Measurements from ENCODE around the gene RUVBL1. TPM values are rescaled to one million over a fixed set of nuclear protein-coding genes. Genes with fewer than 3 reads are reported as not detected.

Gene RUVBL1
- total RNA-seq, 6 donors from 2014 or later: 16.0 to 26.9 (median 21.8) TPM

- no peak overlapping the region for H3K4me3 ChIP-seq
- no peak for DNase-seq
- TF ChIP-seq POLR2AphosphoS5 (IDR thresholded peaks at IDR 0.05) (no peak), EP300 (IDR thresholded peaks at IDR 0.05) (no peak), POLR2A (IDR thresholded peaks at IDR 0.05) (no peak)
- TF ChIP-seq, protein P1, sequence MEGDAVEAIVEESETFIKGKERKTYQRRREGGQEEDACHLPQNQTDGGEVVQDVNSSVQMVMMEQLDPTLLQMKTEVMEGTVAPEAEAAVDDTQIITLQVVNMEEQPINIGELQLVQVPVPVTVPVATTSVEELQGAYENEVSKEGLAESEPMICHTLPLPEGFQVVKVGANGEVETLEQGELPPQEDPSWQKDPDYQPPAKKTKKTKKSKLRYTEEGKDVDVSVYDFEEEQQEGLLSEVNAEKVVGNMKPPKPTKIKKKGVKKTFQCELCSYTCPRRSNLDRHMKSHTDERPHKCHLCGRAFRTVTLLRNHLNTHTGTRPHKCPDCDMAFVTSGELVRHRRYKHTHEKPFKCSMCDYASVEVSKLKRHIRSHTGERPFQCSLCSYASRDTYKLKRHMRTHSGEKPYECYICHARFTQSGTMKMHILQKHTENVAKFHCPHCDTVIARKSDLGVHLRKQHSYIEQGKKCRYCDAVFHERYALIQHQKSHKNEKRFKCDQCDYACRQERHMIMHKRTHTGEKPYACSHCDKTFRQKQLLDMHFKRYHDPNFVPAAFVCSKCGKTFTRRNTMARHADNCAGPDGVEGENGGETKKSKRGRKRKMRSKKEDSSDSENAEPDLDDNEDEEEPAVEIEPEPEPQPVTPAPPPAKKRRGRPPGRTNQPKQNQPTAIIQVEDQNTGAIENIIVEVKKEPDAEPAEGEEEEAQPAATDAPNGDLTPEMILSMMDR (IDR thresholded peaks at IDR 0.05): no peak
Observed at GRCh38 chr3:128149650-128150049, 26.0 kb upstream of the RUVBL1 start.

DNA sequence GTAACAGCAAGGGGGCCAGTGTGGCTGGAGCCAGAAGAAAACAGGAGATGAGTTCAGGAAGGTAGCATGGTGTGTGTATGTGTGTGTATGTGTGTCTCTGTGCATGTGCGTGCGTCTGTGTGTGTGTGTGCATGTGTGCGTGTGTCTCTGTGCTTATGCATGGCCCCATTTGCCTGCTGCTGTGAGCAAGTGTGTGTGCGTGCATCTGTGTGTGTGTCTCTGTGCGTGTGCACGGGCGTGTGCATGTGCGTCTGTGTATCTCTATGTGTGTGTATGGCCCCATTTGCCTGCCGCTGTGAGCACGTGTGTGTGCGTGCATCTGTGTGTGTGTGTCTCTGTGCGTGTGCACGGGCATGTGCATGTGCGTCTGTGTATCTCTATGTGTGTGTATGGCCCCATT lies 22.6 kb upstream of the RUVBL1 start:
- Histone ChIP-seq H3K27ac (no peak overlapping the region), H3K9me3 (no peaks in the 10 kb centered on the region), H3K27me3 (no peaks in the 10 kb centered on the region), H3K36me3 (no peaks in the 10 kb centered on the region), H3K4me3 (no peak overlapping the region), H3K4me1 (no peaks in the 10 kb centered on the region)
- TF ChIP-seq POLR2AphosphoS5 (IDR thresholded peaks at IDR 0.05) (no peak), POLR2A (IDR thresholded peaks at IDR 0.05) (no peak), EP300 (IDR thresholded peaks at IDR 0.05) (no peak)
- TF ChIP-seq, protein P1 (IDR thresholded peaks at IDR 0.05): no peak
- WGBS, 2 donors: 94 to 96% methylated on average over 13 to 14 of the region's 14 CpGs
- ATAC-seq (ENCODE audit: low FRiP score in 2 of 2) (peak in 1 of 2 donors; percentile 27), DNase-seq (no peak)

More at GRCh38 chr3:128149650-128150049, 26.0 kb upstream of the RUVBL1 start:
- ATAC-seq (ENCODE audit: low FRiP score in 2 of 2): no peak
- no peaks in the 10 kb centered on the region for H3K27me3 ChIP-seq
- peaks cover 7 to 9% (median 7%) of the 10 kb centered on the region in 4 donors for H3K4me1 ChIP-seq
- H3K36me3 ChIP-seq: no peaks in the 10 kb centered on the region
- 75 to 77% methylated on average over 5 of the region's 5 CpGs for WGBS, 2 donors
- H3K9me3 ChIP-seq: no peaks in the 10 kb centered on the region
- H3K27ac ChIP-seq: no peak overlapping the region

GRCh38 chr3:128145279-128145678 lies 21.7 kb upstream of the RUVBL1 start:
- Histone ChIP-seq H3K36me3 (no peaks in the 10 kb centered on the region), H3K27ac (no peak overlapping the region), H3K4me3 (no peak overlapping the region), H3K4me1 (no peaks in the 10 kb centered on the region), H3K27me3 (no peaks in the 10 kb centered on the region), H3K9me3 (no peaks in the 10 kb centered on the region)
- 65 to 66% methylated on average over 6 of the region's 6 CpGs for WGBS, 2 donors
- DNase-seq (peak; percentile 47 to 48), ATAC-seq (ENCODE audit: low FRiP score in 2 of 2) (peak; percentile 66 to 83)
- no peak for TF ChIP-seq POLR2A (IDR thresholded peaks at IDR 0.05)
- TF ChIP-seq, protein P1 (IDR thresholded peaks at IDR 0.05): no peak
- TF ChIP-seq POLR2AphosphoS5 (IDR thresholded peaks at IDR 0.05): no peak
- no peak for TF ChIP-seq EP300 (IDR thresholded peaks at IDR 0.05)

DNA sequence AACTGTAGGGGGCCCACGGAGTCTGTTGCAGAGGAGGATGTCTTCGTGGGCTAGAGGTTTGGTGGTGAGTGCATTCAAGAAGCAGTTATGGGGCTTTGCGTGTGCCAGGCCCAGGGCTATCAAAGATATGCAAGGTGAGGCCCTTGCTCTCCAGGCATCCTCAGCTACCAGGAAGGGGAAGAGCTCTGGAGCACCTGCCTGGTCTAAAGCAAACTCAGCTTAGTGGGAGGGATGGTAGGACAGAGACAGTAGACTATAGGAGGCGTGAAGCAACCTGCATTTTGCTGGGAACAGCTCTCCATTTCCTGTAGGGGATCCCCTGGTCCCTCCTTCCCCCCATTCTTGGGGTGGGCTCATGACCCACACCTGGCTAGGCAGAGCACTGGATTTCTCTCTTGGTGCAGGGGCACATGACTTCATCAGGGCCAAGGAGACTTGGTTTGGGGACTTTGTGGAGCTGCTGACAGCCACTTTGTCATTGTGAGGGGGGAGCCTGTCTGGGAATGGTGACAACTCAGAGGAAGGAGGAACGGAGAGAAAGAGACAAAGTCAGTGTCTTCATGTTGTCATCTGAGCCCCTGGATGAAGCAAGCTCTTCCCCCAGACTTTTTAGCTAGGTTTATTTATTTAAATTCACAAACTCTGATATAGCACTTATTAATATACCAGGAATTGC lies 21.0 kb upstream of the RUVBL1 start:
- Histone ChIP-seq H3K4me3 (no peak overlapping the region), H3K27ac (no peak overlapping the region), H3K36me3 (no peaks in the 10 kb centered on the region), H3K27me3 (no peaks in the 10 kb centered on the region), H3K9me3 (no peaks in the 10 kb centered on the region), H3K4me1 (no peaks in the 10 kb centered on the region)
- ATAC-seq (ENCODE audit: low FRiP score in 2 of 2) (no peak), DNase-seq (no peak)
- TF ChIP-seq POLR2AphosphoS5 (IDR thresholded peaks at IDR 0.05) (no peak), EP300 (IDR thresholded peaks at IDR 0.05) (no peak), POLR2A (IDR thresholded peaks at IDR 0.05) (no peak)
- TF ChIP-seq, protein P1 (IDR thresholded peaks at IDR 0.05): no peak
- WGBS, 2 donors: 61 to 77% methylated on average over 4 to 5 of the region's 5 CpGs

GRCh38 chr3:128143496-128143895 lies 19.9 kb upstream of the RUVBL1 start:
- Histone ChIP-seq H3K4me1 (no peaks in the 10 kb centered on the region), H3K4me3 (no peak overlapping the region), H3K27ac (no peak overlapping the region), H3K27me3 (no peaks in the 10 kb centered on the region), H3K9me3 (no peaks in the 10 kb centered on the region), H3K36me3 (no peaks in the 10 kb centered on the region)
- no peak for TF ChIP-seq POLR2AphosphoS5 (IDR thresholded peaks at IDR 0.05)
- TF ChIP-seq EP300 (IDR thresholded peaks at IDR 0.05): no peak
- no peak for TF ChIP-seq POLR2A (IDR thresholded peaks at IDR 0.05)
- TF ChIP-seq, protein P1 (IDR thresholded peaks at IDR 0.05): no peak
- DNase-seq: no peak
- WGBS, 2 donors: 74 to 92% methylated on average over 4 of the region's 4 CpGs
- no peak for ATAC-seq (ENCODE audit: low FRiP score in 2 of 2)
